ENCODE data around the gene ALG12.

DNA sequence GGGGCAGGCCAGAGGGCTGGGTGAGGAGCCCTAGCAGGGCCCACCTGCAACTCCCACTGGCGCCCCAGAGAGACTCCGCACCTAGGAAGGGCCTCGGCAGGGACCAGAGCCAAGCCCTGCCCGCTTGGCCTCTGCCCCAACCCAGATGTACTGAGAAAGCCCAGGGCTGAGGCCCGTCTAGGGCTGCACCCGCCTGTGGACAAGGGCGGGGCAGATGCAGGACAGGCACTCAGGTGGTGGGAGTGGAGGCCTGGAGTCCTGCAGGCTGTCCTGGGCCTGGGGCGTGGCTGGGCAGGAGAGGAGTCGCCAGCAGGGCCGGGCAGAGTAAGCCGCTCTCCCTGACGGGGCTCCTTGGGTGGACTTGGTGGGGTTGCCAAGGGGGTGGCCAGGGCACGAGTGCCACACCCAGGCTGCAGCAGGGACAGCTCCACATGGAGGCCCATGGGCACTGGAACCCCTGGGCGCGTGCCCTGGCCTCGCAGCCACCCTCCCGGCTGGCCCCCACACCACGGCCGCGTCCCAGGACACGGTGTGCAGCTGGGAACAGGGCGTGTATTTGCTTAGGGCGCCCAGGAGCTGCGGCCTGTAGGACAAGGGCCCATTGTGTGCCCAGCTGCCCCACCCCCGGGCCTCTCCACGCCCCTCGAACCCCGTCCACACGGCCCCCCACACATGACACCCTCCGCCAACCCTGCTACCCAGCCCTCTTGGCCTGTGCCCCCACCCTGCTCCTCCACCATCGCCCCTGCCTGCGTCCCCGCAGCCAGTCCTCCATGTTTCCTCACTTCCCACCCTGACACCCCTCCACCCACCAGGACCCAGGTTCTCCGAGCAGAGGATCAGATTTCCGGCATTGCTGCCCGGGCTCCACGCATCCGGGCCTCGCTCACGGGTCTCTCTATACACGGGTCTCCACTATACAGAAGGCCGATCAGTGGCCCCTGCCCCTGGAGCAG, 31.0 kb upstream of the ALG12 start:
- TF ChIP-seq, protein P1, sequence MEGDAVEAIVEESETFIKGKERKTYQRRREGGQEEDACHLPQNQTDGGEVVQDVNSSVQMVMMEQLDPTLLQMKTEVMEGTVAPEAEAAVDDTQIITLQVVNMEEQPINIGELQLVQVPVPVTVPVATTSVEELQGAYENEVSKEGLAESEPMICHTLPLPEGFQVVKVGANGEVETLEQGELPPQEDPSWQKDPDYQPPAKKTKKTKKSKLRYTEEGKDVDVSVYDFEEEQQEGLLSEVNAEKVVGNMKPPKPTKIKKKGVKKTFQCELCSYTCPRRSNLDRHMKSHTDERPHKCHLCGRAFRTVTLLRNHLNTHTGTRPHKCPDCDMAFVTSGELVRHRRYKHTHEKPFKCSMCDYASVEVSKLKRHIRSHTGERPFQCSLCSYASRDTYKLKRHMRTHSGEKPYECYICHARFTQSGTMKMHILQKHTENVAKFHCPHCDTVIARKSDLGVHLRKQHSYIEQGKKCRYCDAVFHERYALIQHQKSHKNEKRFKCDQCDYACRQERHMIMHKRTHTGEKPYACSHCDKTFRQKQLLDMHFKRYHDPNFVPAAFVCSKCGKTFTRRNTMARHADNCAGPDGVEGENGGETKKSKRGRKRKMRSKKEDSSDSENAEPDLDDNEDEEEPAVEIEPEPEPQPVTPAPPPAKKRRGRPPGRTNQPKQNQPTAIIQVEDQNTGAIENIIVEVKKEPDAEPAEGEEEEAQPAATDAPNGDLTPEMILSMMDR (IDR thresholded peaks at IDR 0.05) = peak in 1 of 5 experiments; percentile 33
- TF ChIP-seq POLR2AphosphoS5 (IDR thresholded peaks at IDR 0.05) (peak; percentile 80 to 98 (median 95)), POLR2A (IDR thresholded peaks at IDR 0.05) (peak; percentile 99), EP300 (IDR thresholded peaks at IDR 0.05; ENCODE audit: low read depth) (peak; percentile 99)
